Right renal cortex interstitium (tissue), 3 donors: ENCODE results near the gene SMOC2. TPM values are rescaled to one million over a fixed set of nuclear protein-coding genes. Genes with fewer than 3 reads are reported as not detected.

Source experiments
- DNase-seq, 3 donors: peaks; one replicate each; pipeline ENCODE4 v3.0.0-alpha.2; 2013; ENCODE audit warnings: low read depth in 3 of 3, low spot score in 2 of 3
- polyA plus RNA-seq, 3 donors: library from polyadenylated mRNA; unstranded; fragments of 120-200 nt; gene quantifications; one replicate each; pipeline ENCODE4 v1.2.1, GENCODE V29; 2013; ENCODE audit not compliant: insufficient read length in 3 of 3

SMOC2 gene
- polyA plus RNA-seq, 3 donors, result 18.0 to 31.5 (median 25.7) TPM

DNA sequence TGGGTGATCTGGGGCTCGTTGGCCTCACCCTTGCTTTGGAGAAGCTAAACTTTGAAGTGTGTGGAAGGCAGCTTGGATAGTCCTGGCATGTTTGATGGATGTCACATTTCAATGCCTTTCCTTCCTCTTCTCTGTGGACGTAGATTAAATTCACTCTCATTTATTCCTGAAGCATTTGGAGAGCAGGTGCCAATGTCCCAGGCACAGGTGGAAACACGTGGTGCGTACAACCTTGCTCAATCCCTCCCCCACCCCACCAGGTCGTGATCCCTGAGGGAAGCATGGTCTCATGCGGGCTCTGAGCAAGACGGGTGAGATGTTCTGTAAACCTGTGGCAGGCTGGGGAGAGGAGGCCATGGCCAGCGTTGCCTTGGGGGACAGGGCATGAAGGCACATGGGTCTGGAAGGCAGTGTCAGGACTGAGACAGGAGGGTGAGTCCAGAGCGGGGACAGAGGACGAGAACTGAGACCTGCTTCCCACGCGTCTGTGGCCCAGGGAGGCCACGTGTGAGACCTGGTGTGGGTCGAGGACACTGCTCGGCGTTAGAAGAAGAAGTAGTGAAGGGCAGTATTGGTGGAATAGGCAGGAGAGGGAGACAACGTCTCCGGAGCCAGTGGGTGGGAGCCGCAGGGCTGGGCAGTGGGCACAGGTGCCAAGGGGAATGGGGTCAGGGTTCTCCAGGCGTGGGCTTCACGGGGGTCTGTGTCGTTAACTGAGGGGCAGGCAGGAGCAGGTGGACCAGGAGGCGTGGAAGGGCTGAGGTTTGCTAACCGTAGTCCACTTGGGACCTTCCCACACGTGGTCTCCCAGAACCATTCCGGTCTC, 34.4 kb downstream of the SMOC2 start:
- DNase-seq, result no peak

- no peak for DNase-seq
Measured at GRCh38 chr6:168479421-168479820, 38.4 kb downstream of the SMOC2 start.

GRCh38 chr6:168480481-168480880, 39.5 kb downstream of the SMOC2 start:
- DNase-seq, result no peak

GRCh38 chr6:168485818-168486217, 44.8 kb downstream of the SMOC2 start:
- no peak for DNase-seq

DNA sequence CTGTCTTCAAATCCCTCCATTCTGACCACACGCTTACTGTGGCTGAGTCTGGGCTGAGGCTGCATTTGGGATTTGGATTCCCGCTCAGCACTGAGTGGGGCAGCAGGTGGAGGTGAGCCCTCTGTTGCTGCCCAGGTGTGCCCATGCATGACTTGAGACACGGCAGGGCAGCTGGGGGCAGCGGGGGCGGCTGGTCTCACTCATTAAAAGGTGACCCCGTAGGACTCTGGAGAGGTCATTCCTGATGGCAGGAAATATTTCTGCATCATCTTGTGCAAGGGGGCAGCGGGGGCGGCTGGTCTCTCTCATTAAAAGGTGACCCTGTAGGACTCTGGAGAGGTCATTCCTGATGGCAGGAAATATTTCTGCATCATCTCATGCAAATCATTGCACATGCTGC, 49.8 kb downstream of the SMOC2 start:
- DNase-seq, result no peak

GRCh38 chr6:168493976-168494375, 53.0 kb downstream of the SMOC2 start:
- DNase-seq, result no peak

- DNase-seq, result no peak
Measured at GRCh38 chr6:168494726-168495125, 53.7 kb downstream of the SMOC2 start.

DNA sequence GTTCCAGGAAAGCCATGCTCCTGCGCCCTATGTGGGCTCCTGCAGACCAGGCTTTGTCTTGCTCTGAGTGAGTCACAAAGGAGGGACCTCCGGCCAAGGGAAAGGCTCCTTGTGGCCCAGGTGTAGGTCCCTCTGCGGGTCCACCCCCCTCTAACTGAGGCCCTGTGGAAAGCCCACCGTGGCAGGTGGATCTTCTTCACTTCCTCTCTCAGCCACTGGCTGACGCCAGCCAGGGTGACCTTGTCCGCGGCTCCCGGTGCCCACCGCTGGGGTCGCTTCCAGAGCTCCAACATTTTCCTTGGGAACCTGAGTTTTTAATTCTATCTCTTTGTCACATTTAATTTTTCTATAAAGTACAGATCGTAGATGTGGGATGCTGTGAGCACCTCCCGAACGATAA, 54.1 kb downstream of the SMOC2 start:
- DNase-seq, result no peak

- DNase-seq, result no peak
Measured at GRCh38 chr6:168495636-168496035, 54.7 kb downstream of the SMOC2 start.

DNA sequence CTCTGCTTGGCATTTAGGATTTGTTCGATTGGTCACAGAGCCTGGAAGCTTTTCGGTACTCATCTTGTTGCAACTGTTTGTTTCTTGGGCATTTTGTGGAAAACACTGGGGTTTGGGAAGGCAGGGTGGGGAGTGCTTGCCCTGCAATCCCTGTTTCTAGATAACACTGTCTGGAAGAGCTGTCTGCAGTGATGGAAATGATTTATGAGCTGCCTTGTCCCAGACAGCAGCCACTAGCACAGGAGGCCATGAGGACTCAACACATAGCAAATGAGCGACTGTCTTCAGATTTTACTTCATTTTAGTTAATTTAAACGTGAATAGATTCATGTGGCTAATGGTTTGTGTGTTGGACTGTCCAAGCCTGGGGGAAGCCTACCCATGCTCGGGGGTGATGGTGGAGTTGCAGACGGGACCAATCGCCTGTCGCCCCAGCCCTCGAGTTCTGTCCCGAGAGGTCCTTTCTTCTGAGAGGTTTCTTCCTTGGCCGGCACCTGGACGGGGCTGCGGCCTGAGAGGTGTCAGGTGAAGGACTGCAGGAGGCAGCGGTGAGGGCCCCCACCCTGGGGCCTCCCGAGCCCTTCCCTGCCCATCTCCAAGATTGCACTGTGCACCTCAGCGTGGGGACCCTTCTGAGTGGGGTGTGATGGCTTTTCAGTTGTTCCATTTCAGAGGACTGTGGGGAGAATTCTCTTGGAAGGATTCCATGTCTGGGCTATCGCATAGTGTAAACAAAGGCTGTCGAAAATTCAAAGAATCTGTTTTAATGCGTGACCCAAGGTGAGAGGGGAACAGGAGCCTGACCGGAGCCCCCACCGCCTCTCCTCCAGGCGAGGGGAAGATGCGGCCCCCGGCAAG, 55.4 kb downstream of the SMOC2 start:
- no peak for DNase-seq

GRCh38 chr6:168496997-168497331, 56.0 kb downstream of the SMOC2 start:
- no peak for DNase-seq

GRCh38 chr6:168497381-168497780, 56.4 kb downstream of the SMOC2 start:
- DNase-seq, result no peak

DNA sequence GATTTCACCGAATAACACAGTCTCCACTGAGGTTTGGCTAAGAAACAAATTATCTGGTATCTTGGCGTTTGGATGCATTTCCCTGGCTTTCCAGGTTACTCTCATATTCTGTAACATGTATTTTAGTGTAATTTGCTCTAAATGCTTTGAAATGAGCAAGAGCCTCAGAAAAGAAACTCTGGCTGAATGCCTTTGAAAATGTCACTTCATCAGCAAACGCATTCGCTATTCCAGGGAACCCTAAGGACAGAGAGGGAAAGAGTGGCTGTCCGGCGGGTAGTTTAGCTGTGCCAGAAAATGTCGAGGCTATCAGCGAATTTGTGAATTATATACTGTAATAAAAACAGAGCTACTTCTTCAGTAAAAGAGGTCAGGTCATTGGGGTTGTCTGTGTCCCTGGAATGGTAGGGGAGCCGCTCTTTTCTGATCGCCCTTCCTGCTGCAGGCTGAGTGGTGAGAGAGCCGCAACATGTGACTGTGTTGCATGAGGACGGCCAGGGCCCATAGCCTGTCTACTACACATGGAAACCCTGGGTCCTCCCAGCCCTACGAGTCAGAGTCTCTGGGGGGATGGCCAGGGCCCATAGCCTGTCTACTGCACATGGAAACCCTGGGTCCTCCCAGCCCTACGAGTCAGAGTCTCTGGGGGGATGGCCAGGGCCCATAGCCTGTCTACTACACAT, 57.3 kb downstream of the SMOC2 start:
- no peak for DNase-seq

GRCh38 chr6:168499045-168499650, 58.2 kb downstream of the SMOC2 start:
- DNase-seq, result no peak

GRCh38 chr6:168500519-168500918, 59.5 kb downstream of the SMOC2 start:
- DNase-seq, result no peak

- DNase-seq, result no peak
Measured at GRCh38 chr6:168501561-168501960, 60.6 kb downstream of the SMOC2 start.

GRCh38 chr6:168504366-168504765, 63.4 kb downstream of the SMOC2 start:
- DNase-seq, result no peak

DNA sequence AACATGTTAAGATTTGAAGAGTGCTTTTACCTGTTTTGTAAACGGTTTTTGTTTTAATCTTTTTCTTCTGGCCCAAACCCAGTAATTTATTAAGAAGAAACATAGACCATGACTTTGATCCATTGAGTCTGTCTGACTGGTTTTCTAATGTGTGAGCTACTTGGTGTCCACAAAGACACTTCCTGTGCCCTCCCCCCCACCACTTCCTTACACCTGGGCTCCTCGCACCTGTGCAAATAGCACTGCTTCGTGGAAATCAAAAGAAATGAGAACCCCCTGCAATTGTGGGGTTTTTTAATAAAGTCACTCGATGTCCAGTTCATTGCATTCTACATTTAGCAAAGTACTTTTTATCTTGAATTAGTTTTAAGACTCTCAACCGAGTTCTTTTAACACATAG, 65.5 kb downstream of the SMOC2 start:
- DNase-seq, result no peak

DNA sequence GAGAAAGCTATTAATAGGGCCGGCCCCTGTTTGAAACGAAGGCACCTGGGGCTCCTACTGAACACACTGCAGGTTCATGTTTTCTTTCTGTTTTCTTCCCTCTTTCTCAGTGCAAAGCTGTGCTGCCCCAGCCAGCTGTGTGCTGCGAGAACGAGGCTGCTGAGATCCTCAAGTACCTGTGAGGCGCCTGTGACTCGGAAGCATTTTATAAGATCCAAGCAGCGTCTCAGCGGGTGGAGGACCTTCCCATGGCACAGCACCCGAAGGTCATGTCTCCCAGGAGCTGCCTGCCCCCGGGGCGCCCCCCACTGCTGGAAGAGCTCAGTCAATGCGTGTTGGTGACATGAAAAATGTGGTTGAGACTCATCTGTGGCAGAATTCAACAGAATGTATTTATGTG, 66.3 kb downstream of the SMOC2 start:
- DNase-seq, result no peak

- no peak for DNase-seq
Measured at GRCh38 chr6:168507730-168508129, 66.7 kb downstream of the SMOC2 start.

DNA sequence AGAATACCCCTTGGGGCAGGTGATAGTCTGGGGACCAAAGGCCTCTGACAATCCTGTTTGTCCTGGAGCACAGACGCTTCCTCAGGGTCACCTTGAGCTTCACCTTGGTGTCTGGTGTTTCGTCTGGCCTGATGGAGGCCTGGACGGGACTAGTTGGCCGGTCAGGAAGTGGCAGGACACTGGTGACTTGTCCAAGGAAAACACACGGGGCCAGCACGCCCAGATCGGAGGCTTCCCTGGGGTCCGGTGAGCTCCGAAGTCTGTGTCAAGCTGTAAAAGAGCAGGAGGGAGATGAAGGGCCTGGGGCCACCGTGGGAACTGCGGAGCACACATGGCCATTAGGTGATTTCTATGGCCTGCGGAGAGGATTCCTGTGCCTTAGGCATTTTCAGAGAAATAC, 67.9 kb downstream of the SMOC2 start:
- DNase-seq, result no peak
